Activated CD8-positive, alpha-beta memory T cell treated with anti-CD3 and anti-CD28 coated beads, Interleukin-2, amount 50 U/mL, for 24 hours (primary cell): ENCODE data around the gene HP1BP3.
A peak's percentile ranks its signal among the peaks of the same experiment; 100 is the strongest.
"Not testable (repeated sequence)": the region's sequence is repeated elsewhere in the genome, so short reads cannot be mapped to it uniquely, and the experiment has no call there.

Experiments used
- DNase-seq: peaks from one replicate; pipeline ENCODE4 v3.0.0-alpha.2; 2020; ENCODE audit errors: extremely low read depth

HP1BP3 gene, protein sequence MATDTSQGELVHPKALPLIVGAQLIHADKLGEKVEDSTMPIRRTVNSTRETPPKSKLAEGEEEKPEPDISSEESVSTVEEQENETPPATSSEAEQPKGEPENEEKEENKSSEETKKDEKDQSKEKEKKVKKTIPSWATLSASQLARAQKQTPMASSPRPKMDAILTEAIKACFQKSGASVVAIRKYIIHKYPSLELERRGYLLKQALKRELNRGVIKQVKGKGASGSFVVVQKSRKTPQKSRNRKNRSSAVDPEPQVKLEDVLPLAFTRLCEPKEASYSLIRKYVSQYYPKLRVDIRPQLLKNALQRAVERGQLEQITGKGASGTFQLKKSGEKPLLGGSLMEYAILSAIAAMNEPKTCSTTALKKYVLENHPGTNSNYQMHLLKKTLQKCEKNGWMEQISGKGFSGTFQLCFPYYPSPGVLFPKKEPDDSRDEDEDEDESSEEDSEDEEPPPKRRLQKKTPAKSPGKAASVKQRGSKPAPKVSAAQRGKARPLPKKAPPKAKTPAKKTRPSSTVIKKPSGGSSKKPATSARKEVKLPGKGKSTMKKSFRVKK

DNA sequence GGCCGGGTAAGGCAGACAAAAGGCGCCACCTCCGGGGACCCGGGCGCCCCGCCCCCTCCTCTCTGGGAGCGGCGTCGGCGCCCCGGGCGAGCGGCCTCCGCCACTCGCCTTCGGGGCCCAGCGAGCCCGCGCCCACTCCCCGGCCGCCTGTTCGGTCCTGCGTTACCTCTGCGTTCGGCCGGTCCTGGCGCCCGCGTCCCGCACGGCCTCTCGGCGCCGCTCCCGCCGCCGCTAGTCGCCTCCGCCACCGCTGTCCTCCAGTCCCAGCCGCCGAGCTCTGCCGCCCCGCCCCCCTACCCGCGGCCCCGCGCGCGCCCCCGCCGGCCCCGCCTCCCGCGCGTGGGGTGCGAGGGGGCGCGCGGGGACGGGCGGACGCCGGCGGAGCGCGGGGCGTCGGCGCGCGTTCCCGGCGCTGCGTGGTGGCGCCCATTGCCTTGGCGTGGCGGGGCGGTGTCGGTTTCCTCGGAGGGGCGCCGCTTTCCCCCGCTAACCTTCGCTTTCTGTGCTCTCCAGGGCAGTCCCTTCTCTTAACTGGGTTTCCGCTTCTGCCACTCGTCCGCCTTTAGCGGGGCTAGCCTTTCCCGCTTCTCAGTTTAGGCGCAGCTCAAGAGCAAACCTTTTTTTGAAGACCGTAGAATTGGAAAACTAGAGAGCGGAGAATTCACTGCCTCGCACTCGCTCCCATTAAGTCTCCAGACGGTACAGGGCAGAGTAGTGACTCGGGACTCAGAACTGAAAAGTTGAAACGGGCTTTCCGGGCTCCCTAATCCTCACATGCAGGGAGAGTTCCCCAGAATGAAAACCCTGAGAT lies at the start of gene HP1BP3:
TSS of gene HP1BP3 (minus strand) at position 279 of the 811 bp plus-strand sequence. CDS start 6,867 bp downstream, outside the sequence.
- peak; percentile 48 for DNase-seq

DNA sequence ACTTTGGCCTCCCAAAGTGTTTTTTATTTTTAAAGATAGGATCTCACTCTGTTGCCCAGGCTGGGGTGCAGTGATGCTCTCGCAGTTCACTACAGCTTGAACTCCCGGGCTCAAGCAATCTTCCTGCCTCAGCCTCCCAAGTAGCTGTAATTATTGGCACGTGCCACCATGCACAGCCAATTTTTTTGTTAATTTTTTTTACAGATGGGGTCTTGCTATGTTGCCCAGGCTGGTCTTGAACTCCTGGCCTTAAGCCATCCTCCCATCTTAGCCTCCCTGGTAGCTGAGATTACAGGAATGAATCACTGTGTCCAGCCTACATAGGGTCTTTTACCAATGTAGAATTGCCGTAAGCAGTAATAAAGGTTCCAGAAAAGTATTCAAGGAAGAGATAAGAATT lies 49.1 kb upstream of the HP1BP3 start:
- no peak for DNase-seq

DNA sequence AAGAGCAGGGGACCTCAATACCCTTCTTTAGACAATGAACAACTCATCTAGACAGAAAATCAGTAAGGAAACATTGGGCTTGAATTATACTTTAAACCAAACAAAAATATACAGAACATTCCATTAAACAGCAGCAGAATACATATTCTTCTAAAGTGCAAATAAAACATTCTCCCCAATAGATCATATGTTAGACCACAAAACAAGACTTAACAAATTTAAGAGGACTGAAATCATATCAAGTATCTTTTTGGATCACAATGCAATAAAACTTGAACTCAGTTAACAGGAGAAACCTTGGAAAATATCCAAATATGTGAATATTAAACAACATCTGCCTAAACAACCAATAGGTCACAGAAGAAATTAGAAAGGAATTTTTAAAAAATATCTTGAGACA lies 47.7 kb upstream of the HP1BP3 start:
- DNase-seq = no peak

DNA sequence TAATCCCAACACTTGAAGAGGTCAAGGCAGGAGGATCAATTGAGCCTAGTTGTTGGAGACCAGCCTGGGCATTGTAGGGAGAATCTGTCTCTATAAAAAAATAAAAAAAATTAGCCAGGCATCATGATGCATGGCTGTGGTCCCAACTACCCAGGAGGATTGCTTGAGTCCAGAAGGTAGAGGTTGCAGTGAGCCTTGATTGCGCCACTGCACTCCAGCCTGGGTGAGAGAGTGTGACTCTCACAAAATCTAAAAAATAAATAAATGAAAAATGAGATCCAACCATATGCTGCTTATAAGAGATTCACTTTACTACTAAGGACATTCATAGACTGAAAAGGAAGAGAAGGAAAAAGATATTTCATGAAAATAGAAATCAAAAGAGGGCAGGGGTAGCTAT lies 47.1 kb upstream of the HP1BP3 start:
- DNase-seq = no peak

DNA sequence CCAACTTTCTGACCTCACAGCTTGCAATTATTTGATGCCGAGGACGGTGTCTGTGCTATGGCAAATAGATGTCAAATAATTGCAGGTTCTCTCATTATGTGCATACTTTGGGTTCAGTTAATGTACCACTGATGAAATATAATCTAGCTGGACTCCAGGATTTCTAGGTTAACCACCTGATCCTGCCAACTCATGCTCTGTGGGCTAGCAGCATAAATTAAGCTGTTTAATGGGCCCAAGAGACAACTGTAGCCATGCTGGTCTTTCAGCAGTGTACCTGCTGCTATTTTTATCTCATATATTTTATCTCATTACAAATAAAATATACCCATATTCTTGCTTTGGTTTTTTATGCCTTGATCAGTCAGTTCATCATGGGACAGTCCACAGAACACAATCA lies 43.3 kb upstream of the HP1BP3 start:
- DNase-seq = no peak

DNA sequence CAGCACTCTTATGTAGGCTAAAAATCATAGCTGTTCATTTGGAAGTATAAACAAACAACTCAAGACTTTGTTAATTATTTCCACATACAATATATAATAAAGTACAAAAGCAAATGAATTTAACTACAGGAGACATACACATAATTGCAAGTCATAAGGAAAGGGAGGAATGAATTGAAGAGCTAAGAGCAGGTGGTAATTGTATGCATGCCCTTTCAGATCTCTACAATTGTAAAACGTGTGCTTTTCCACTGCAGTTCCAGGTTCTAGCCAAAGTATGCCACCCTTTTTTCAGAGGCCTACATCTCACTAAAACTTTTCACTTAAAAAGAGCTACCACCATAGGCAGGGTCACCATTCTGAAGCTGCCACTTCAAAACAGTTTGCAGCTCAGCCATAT lies 42.8 kb upstream of the HP1BP3 start:
- DNase-seq = no peak

DNA sequence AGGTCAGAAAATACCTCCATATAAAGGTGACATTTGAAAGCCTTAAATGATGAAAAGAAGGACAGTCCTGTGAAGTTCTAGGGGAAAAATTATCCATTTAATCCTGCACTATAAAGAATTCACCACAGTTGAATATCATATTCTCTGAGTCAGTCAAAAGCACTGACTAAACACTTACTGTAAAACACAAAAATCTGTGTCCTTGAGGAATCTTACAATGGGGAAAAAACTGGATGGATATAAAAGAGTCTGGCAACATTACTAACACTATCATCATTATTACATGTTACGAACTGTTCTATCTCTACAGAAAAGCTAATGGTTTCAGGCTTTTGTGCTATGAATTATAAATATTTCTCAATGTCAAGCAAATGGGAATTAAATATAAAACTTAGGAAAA lies 42.4 kb upstream of the HP1BP3 start:
- DNase-seq = no peak

DNA sequence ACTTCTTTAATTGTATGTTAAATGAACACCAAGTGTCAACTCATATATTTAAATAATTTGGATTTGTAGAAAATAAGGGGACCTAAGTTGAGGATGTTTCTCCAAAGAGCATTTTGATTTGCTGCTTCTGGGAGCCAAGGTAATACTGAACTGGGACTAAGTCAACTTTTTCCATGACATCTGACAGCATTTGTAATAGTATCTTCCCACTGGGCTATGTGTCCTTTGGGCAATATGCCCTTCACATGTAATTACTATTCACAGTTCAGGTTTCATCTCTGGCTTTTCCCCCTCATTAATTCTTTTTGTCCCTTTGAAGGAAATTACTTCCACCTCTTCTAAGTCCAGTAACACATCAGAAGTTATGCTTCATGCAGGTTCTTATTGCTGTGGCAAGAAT lies 36.7 kb upstream of the HP1BP3 start:
- no peak for DNase-seq

DNA sequence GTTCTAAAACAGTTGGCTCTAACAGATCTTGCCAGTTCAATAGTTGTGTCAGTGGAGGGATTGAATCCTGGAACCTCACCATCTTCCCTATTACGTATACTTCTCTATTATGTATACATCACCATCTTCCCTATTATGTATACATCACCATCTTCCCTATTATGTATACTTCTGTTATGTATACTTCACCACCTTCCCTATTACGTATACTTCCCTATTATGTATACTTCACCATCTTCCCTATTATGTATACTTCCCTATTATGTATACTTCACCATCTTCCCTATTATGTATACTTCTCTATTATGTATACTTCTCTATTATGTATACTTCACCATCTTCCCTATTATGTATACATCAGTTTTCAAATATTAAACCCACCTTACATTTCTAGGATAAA lies 34.4 kb upstream of the HP1BP3 start:
- DNase-seq = no peak

DNA sequence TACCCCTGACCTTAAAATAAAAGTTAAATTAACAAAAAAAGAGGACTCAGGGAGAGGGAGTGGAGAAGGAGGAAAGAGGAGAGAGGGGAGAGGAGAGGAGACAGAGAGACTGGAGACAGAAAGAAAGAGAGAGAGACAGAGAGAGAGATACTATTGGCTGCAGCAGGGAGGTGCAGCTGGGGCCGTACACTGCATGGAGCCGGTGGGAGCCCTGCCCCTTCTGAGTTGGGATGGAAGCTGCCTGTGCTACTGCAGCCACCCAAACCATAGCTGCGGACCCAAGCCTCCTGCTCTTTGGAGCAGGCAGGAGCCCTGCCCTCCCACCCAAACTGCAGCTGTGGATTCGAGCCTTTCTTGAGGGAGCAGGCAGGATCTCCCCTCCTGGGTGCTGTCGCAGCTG lies 32.7 kb upstream of the HP1BP3 start:
- DNase-seq = no peak

DNA sequence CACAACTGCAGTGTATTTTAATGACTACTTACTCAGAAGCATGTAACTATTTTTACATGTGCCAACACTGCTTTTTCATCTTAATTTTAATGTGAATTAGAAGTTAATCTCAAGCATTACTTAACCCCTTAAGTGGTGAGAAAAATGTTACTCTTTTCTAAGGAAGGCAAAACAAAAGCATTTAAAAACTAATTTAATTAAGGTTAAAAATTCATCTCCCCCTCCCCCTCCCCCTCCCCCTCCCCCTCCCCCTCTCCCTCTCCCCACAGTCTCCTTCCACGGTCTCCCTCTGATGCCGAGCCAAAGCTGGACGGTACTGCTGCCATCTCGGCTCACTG lies 27.4 kb upstream of the HP1BP3 start:
- DNase-seq = no peak

DNA sequence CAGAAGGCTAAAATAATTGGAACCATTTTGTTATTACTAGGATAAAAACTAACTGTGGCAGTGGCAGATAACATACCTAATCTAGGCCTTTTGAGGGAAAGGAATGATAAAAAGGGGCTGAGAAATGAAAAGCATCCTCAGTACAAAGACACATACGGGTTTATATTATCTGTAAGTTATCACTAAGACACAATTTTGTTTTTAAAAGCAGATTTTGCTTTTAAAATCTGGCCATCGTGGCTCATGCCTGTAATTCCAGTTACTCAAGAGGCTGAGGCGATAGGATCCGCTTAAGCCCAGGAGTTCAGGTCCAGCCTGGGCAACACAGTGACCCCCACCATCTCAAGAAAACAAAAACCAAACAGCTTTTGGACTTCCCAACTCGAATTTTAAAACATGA lies 24.8 kb upstream of the HP1BP3 start:
- no peak for DNase-seq

DNA sequence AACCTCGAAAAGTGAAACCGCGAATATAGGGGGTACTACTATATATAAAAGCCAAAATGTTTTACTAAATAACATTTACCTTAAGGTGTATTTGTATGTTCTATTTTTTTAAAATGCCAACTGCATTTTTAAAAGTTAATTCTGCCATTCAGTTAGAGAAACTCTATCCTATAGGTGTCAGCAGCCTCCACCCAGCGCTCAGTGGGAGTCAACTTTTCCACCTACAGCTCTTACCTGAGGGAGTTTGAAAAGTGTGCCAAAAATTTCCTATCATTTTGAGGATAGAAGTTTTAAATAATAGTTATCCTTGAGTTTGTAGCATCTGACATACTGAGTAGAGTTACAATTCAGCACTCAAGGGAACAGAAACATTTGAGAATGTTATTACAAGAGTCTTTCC lies 6.1 kb upstream of the HP1BP3 start:
- no peak for DNase-seq

DNA sequence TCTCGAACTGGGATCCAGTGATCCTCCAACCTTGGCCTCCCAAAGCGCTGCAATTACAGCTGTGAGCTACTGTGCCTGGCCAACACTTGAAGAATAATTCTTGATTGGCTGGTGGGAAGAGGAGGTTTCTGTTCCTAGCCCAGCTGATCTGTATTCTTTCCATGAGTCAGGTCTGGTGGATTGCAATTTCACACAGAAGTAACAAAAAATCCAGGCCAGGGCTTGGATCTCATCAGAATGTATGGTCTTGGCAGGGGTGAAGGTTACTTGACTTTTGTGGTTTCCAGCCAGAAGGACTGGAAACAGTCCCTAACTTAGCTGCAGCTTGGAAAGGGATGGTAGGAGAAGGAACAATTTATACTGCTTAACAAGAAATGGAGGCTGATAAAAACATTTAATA lies 5.1 kb upstream of the HP1BP3 start:
- DNase-seq = no peak

DNA sequence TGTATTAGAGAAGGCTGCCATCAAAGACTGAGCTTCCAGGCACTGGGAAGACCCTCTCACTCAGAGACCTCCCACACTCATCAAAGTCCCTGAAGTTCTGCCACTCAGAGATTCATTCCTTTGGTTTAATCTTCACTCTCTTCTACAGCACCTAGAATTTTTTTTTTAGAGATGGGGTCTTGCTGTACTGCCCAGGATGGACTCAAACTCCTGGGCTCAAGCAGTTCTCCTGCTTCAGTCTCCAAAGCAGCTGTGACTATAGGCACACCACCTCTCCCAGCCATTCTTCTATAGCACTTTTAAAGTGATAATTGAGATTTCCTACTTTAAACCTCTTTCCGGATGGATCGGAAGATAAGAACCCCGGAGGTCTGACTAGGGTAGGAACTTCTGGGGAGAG lies 3.7 kb upstream of the HP1BP3 start:
- DNase-seq = no peak

DNA sequence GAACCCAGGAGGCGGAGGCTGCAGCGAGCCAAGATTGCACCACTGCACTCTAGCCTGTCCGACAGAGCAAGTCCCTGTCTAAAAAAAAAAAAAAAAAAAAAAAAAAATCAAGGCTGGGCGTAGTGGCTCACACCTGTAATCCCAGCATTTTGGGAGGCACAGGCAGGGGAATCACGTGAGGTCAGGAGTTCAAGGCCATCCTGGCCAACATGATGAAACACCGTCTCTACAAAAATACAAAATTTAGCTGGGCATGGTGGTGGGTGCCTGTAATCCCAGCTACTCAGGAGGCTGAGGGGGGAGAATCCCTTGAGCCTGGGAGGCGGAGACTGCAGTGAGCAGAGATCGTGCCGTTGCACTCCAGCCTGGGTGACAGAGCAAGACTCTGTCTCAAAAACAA lies 2.5 kb upstream of the HP1BP3 start:
- DNase-seq = not testable (repeated sequence)

DNA sequence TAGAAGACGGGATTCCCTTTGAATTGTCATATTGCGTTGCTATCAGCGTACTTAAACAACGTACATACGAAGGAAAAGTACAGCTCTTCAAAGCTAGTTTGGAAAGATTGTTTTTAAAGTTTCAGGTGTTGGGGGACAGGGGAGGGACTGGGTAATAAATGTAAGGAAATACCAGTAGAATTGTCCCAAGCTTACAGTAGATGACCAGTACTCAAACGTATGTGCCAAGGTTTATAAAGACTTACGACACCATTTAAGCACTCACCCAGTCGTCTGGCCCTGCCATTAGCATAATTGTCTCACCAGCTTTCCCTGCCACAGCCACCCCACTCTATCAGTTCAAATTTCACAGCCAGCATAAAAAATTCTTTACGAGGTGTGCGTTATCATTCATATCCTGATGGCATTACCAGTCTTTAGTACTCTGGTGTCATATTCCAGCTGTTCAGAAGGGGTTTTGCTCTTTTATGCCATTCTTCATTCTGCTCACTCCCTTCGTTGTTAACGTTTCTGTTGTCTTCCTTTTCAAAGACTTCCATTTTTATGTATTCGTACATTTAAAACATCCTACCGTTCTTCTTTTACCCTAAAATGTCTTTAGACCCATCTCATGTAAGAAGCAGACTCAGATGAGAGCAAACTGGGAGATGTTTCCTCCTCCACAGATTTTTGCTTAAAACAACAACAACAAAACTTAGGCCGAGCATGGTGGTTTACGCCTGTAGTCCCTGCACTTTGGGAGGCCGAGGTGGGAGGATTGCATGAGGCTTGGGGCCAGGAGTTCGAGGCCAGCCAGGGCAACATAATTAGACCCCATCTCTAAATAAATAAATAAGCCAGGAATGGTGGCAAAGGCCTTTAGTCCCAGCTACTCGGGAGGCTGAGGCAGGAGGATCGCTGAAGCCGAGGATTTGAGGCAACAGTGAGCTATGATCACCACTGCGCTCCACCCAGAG lies 1.0 kb upstream of the HP1BP3 start:
- DNase-seq = no peak

DNA sequence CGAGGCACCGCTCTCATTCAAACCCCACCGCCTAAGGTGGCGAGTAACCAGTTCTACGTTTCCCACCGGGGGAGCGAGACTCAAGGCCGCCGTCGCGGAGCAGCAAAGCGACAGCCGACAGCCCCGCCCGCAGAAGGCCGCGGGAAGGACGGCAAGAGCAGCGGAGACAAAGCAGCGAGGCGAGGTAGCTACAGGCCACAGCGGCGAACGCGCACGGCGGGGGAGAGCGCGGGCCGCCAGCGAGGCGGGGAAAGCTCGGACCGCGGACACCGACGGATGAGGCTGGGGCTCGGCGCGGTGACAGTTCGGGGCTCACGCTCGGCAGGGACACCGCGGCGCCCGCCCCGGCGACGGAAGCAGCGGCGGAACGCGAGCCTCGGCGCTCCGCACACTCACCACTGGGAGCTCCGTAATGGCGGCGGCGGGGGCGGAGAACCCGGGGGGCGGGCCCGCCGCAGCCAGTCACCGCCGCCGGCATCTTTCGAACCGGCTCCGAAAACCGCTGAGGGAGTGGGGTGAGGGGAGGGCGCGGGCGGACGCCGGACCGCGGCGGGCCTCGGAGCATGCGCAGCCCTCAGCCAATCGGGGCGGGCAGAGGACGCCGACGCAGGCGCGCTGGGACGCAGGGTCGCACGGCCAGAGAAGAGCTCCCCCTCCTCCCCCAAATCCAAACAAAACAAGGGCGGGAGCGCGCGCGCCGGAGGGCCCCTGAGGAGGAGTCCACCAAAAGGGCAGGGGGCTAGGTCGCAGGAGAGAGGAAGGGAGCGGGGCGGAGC lies 666 bp downstream of the HP1BP3 start:
- peak; percentile 87 for DNase-seq

DNA sequence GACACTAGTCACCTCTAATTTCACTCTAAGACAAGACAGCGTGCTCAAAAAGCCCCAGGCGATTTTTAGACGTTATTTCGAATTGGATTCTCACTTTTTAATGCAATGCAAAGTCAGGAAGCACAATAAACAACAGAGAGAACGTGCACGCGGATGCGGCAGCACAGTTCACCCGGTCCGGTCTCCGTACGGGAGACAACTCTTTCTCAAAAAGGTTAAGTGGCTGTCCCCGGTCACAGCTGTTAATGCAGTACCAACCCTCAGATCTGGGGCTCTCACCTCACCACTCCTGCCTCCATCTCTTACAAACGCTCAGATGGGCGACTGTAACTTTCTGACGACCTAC lies 1.2 kb downstream of the HP1BP3 start:
- peak; percentile 13 for DNase-seq

DNA sequence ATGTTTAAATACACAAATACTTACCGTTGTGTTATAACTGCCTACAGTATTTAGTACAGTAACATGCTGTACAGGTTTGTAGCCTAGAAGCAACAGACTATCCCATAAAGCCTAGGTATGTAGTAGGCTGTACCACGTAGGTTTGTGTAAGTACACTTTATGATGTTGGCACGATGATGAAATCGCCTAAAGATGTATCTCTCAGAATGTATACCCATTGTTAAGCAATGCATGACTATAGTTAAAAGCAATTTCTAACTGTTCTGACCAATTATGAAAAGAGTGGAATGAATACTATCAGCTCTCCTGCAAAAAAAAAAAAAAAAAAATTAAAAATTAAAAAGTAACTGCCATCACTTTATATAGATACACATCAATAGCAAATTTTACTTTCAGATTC lies 11.4 kb downstream of the HP1BP3 start:
- no peak for DNase-seq

DNA sequence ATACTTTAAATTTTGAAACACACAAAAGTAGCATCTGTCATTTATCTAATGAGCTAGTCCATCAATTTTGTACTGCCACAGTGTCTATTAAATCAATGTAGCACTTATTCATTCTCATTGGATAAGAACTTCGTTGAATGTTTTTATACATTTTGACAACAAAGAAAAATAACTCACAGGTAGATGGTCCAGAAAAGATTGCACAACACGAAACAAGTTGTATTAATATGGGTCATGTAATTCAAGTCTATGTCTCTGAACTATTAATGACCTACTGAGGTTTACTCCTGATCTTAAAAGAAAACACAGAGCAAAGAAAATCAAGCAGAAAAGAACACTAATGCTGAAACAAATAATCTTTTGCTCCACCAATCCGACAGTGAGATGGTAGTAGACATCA lies 15.3 kb downstream of the HP1BP3 start:
- DNase-seq = no peak
